ENCODE data around the gene PTPRG.

DNA sequence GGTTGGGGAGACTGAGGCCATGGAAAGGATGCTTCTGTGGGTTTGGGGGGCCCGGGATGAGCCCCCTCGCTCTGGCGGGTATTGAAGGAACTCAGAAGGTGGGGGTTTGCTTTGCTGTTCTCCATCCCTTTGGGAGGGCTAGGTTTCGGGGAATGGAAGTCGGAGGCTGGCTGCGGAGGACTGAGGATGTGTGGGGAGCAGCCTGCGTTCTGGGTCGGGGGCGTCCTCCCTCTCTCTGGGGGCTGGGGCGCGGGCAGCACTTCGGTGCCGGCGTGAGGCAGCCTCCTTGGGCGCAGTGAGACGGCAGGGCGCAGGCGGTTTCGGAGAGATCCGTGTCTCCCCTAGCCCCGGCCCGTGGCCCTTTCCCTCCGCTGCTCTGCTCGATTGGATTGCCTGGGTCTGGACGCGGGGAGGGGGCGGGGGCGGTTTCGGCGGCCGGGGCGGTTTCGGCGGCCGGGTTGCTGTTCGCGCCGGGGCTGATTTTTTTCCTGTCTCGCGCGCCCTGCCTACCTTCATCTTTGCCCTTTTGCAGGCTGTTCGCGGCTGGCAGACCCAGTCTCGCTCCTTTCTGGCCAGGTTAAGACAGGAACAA lies 1.4 kb downstream of the PTPRG start:
- TF ChIP-seq, protein P1, sequence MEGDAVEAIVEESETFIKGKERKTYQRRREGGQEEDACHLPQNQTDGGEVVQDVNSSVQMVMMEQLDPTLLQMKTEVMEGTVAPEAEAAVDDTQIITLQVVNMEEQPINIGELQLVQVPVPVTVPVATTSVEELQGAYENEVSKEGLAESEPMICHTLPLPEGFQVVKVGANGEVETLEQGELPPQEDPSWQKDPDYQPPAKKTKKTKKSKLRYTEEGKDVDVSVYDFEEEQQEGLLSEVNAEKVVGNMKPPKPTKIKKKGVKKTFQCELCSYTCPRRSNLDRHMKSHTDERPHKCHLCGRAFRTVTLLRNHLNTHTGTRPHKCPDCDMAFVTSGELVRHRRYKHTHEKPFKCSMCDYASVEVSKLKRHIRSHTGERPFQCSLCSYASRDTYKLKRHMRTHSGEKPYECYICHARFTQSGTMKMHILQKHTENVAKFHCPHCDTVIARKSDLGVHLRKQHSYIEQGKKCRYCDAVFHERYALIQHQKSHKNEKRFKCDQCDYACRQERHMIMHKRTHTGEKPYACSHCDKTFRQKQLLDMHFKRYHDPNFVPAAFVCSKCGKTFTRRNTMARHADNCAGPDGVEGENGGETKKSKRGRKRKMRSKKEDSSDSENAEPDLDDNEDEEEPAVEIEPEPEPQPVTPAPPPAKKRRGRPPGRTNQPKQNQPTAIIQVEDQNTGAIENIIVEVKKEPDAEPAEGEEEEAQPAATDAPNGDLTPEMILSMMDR (IDR thresholded peaks at IDR 0.05; ENCODE audit: low read depth, low read length): no peak
- TF ChIP-seq EZH2phosphoT487 (IDR thresholded peaks at IDR 0.05; ENCODE audit: low read depth): no peak

Measured in OCI-LY3 (cell line).